GM12878 (cell line): ENCODE measurements around the gene MSLN. TPM values are rescaled to one million over a fixed set of nuclear protein-coding genes. Genes with fewer than 3 reads are reported as not detected.
A peak's percentile ranks its signal among the peaks of the same experiment; 100 is the strongest.

ENCODE experiments used
- ATAC-seq: fragments of 200-7000 bp; cut with Tn5 transposase; 3 replicates; pipeline ENCODE4 v1.9.1; 2020; ENCODE audit warnings: mild to moderate bottlenecking, moderate library complexity
- BruUV-seq: library from RNA; stranded (reverse); fragments of 400-500 nt; replicated peaks from 2 replicates; lab custom pipeline; 2021; lab: Mats Ljungman, UMichigan
- CTCF ChIA-PET: fragments of 300-600 bp; sonication (Branson Sonifier 250); formaldehyde crosslinking; extraction: SDS; loops from one replicate; lab custom pipeline; 2021; ENCODE audit warnings: inconsistent platforms; lab: Yijun Ruan, JAX
- POLR2A ChIA-PET: fragments of 350-600 bp; formaldehyde crosslinking; extraction: SDS; loops from one replicate; lab custom pipeline; 2021; ENCODE audit warnings: inconsistent platforms; lab: Charles Lee
- RAD21 ChIA-PET: fragments of 300-600 bp; sonication (Branson Sonifier 250); formaldehyde crosslinking; loops from one replicate; lab custom pipeline; 2023; ENCODE audit warnings: antibody characterized with exemption; ENCODE audit not compliant: unreplicated experiment; lab: Charles Lee
- SMC1A ChIA-PET: fragments of 300-600 bp; sonication (Branson Sonifier 250); formaldehyde crosslinking; loops from one replicate; lab custom pipeline; 2023; ENCODE audit not compliant: unreplicated experiment, uncharacterized antibody; lab: Charles Lee
- DNase-seq: peaks from one replicate; pipeline ENCODE4 v3.0.0-alpha.2; 2011; ENCODE audit warnings: low read depth, low spot score
- FAIRE-seq: peaks from 3 replicates; lab custom pipeline; 2011; peaks lifted over from hg19 to GRCh38; lab: Jason Lieb, UNC
- H2AFZ ChIP-seq: 2 replicates; pipeline ENCODE4 v1.6.0; 2011; ENCODE audit warnings: low read depth, low read length, control low read depth; ENCODE audit not compliant: control insufficient read depth
- H3K27ac ChIP-seq: 2 replicates; pipeline ENCODE4 v1.5.1; 2011; ENCODE audit warnings: control low read depth; ENCODE audit not compliant: control insufficient read depth, insufficient read depth
- H3K27me3 ChIP-seq, 2 experiments: replicated peaks in 1 of 2; 2 replicates each; pipeline versions ENCODE4 v1.6.0 to v1.6.1; 2011; ENCODE audit warnings: low read length in 1 of 2; ENCODE audit not compliant: control insufficient read depth in 2 of 2, insufficient read depth in 2 of 2
- H3K36me3 ChIP-seq, 2 experiments: 2 replicates each; pipeline ENCODE4 v1.5.1; 2011; ENCODE audit warnings: low read length in 1 of 2; ENCODE audit not compliant: control insufficient read depth in 2 of 2, insufficient read depth in 2 of 2
- H3K4me1 ChIP-seq: 2 replicates; pipeline ENCODE4 v1.6.1; 2011; ENCODE audit warnings: mild to moderate bottlenecking, low read length, moderate library complexity, mixed read lengths; ENCODE audit not compliant: control insufficient read depth, insufficient read depth
- H3K4me2 ChIP-seq: 2 replicates; pipeline ENCODE4 v1.6.0; 2011; ENCODE audit warnings: control low read depth; ENCODE audit not compliant: control insufficient read depth, insufficient read depth
- H3K4me3 ChIP-seq: fragments of 200-600 bp; sonication (generic); 2 replicates; pipeline ENCODE4 v1.5.1; 2016
- H3K79me2 ChIP-seq: 2 replicates; pipeline ENCODE4 v1.6.0; 2011; ENCODE audit warnings: low read length; ENCODE audit not compliant: control insufficient read depth, insufficient read depth
- H3K9ac ChIP-seq: 2 replicates; pipeline ENCODE4 v1.8.0; 2011; ENCODE audit warnings: low read length, control low read depth, mixed read lengths; ENCODE audit not compliant: control insufficient read depth, insufficient read depth
- H3K9me3 ChIP-seq: replicated peaks from 3 replicates; pipeline ENCODE4 v1.5.1; 2011; ENCODE audit warnings: mild to moderate bottlenecking, low read length; ENCODE audit not compliant: control insufficient read depth, insufficient read depth
- H4K20me1 ChIP-seq: 2 replicates; pipeline ENCODE4 v1.6.0; 2011; ENCODE audit not compliant: control insufficient read depth, insufficient read depth
- BCL11A ChIP-seq: IDR thresholded peaks from 2 replicates; pipeline ENCODE4 v1.6.1; 2011; ENCODE audit warnings: low read depth, low read length
- POLR2A ChIP-seq: IDR thresholded peaks from 2 replicates; pipeline ENCODE4 v1.6.1; 2011; ENCODE audit warnings: low read depth, mild to moderate bottlenecking, low read length
- STAT3 ChIP-seq: IDR thresholded peaks from 2 replicates; pipeline ENCODE4 v1.6.1; 2011; ENCODE audit warnings: low read depth, low read length, improper control_type of control experiment
- WGBS: methylation state at CpG from one replicate; pipeline ENCODE4 v1.1.6; 2016; ENCODE audit warnings: low lambda C conversion rate; ENCODE audit not compliant: insufficient replicate concordance, insufficient coverage; ENCODE audit errors: missing lambda C conversion rate; 5-methylcytosine and 5-hydroxymethylcytosine counted together
- in situ Hi-C: fragments of 300-500 bp; cut with MboI; formaldehyde crosslinking; loops from 9 replicates; pipeline ENCODE4 v1.14.3; 2018; ENCODE audit warnings: mixed read lengths
- intact Hi-C: fragments of 100-400 bp; cut with micrococcal nuclease; formaldehyde crosslinking; loops from one replicate; pipeline ENCODE4 v1.14.2; 2022; ENCODE audit not compliant: unreplicated experiment
- polyA plus RNA-seq, 11 experiments: library from polyadenylated mRNA; depleted of rRNA in 4 of 11; unstranded in 6 of 11; stranded (reverse) in 5 of 11; fragments of >200 nt; fragmentation: Nextera tagmentation in 4 of 11; fragmentation: Illumina TruSeq in 1 of 11; extraction: Ambion mirVana in 4 of 11; extraction: Trizol in 1 of 11; gene quantifications; 1 replicate in 1 of 11; 2 replicates in 10 of 11; pipeline versions ENCODE4 v1.2.1 to v1.2.3, GENCODE V29; 2011 to 2016; ENCODE audit warnings: inconsistent platforms in 2 of 11, missing spikeins in 2 of 11, low read depth in 1 of 11
- total RNA-seq, 4 experiments: library from RNA; depleted of rRNA in 3 of 4; stranded (reverse); fragments of >200 nt in 3 of 4; fragmentation: Illumina TruSeq in 1 of 4; extraction: Trizol in 1 of 4; gene quantifications; 2 replicates each; pipeline versions ENCODE4 v1.2.1 to v1.2.3, GENCODE V29; 2013 to 2021

Gene MSLN
- total and polyA plus RNA-seq, 10 of the 15 experiments (the other 5 are each of a cell fraction or from before 2014, with no cell fraction given), result 0.08 TPM; not detected in 9

- Histone ChIP-seq H3K4me2 (no peak overlapping the region), H3K4me1 (no peaks in the 10 kb centered on the region), H3K4me3 (no peak overlapping the region), H3K9me3 (no peaks in the 10 kb centered on the region), H2AFZ (no peak overlapping the region), H3K27me3 (peaks cover 0 to 2% of the 10 kb centered on the region in 2 experiments; a peak in 3 of 4 replicates), H3K9ac (no peak overlapping the region), H4K20me1 (no peaks in the 10 kb centered on the region), H3K27ac (no peak overlapping the region), H3K36me3 (no peaks in the 10 kb centered on the region), H3K79me2 (peaks cover 6% of the 10 kb centered on the region)
- SMC1A ChIA-PET, result no interaction called here
- 28% methylated on average over 8 of the region's 8 CpGs for WGBS
- in situ Hi-C loops (no loop called here), intact Hi-C loops (no loop called here)
- ATAC-seq, result no peak
- no peak for FAIRE-seq
- CTCF ChIA-PET, result interaction anchor here (1.1 kb wide), 1 partner anchor 161 kb away, joined by 3 read pairs; no protein-coding TSS in a partner anchor
- RAD21 ChIA-PET, result no interaction called here
- POLR2A ChIA-PET, result no interaction called here
- TF ChIP-seq BCL11A, result no peak
- no peak for DNase-seq
- no TSS peak for BruUV-seq
These were observed 43.2 kb downstream of the MSLN start for GRCh38 chr16:803754-804080.

- SMC1A ChIA-PET, result no interaction called here
- H3K27me3 ChIP-seq, result peaks cover 0 to 2% of the 10 kb centered on the region in 2 experiments; a peak in 3 of 4 replicates
- H3K9me3 ChIP-seq, result no peaks in the 10 kb centered on the region; the same call in 2 of the 3 replicates
- no peaks in the 10 kb centered on the region for H3K4me1 ChIP-seq
- H4K20me1 ChIP-seq, result no peaks in the 10 kb centered on the region
- no peak overlapping the region for H3K4me2 ChIP-seq
- no peak overlapping the region for H3K9ac ChIP-seq
- no TSS peak for BruUV-seq
- CTCF ChIA-PET, result interaction anchor here (1.1 kb wide), 1 partner anchor 162 kb away, joined by 3 read pairs; no protein-coding TSS in a partner anchor
- H3K36me3 ChIP-seq, result no peaks in the 10 kb centered on the region
- ATAC-seq, result no peak
- DNase-seq, result no peak
- no peak overlapping the region for H2AFZ ChIP-seq
- H3K79me2 ChIP-seq, result peaks cover 6% of the 10 kb centered on the region
- 63% methylated on average over 33 of the region's 33 CpGs for WGBS
- RAD21 ChIA-PET, result no interaction called here
- no peak overlapping the region for H3K4me3 ChIP-seq
- TF ChIP-seq STAT3, result no peak
- peak; percentile 13; the same call in 1 of the 2 replicates for TF ChIP-seq POLR2A
- POLR2A ChIA-PET, result interaction anchor here (0.6 kb wide), 1 partner anchor 10 kb away, joined by 3 read pairs; no protein-coding TSS in a partner anchor
- no peak for FAIRE-seq
- in situ Hi-C loops (no loop called here), intact Hi-C loops (no loop called here)
- H3K27ac ChIP-seq, result no peak overlapping the region
These were observed 43.9 kb downstream of the MSLN start for GRCh38 chr16:804193-805048.
